GM12878 (cell line): Measurements from ENCODE around the gene STAB2.

Source experiments
- BCL11A ChIP-seq: IDR thresholded peaks from 2 replicates; pipeline ENCODE4 v1.6.1; 2011; ENCODE audit warnings: low read depth, low read length
- CHD1 ChIP-seq: IDR thresholded peaks from 2 replicates; pipeline ENCODE4 v1.6.1; 2012; ENCODE audit warnings: low read depth, low read length, improper control_type of control experiment
- CTCF ChIP-seq, 3 experiments: IDR thresholded peaks in 2 of 3; conservative IDR thresholded peaks in 1 of 3; 2 replicates each; pipeline ENCODE4 v1.5.1; 2011; ENCODE audit warnings: low read depth in 3 of 3, low read length in 3 of 3, mild to moderate bottlenecking in 3 of 3, control low read depth in 2 of 3, moderate library complexity in 2 of 3, inconsistent platforms in 1 of 3, mixed read lengths in 1 of 3; ENCODE audit not compliant: control insufficient read depth in 2 of 3, insufficient read depth in 1 of 3; ENCODE audit errors: extremely low read depth in 1 of 3
- EP300 ChIP-seq, 2 experiments: fragments of 150-350 bp in 1 of 2; IDR thresholded peaks; 2 replicates each; pipeline ENCODE4 v1.6.1; 2011 to 2012; ENCODE audit warnings: low read depth in 2 of 2, low read length in 2 of 2, borderline replicate concordance in 1 of 2, improper control_type of control experiment in 1 of 2, inconsistent platforms in 1 of 2; ENCODE audit not compliant: control insufficient read depth in 1 of 2
- RFX5 ChIP-seq: IDR thresholded peaks from 2 replicates; pipeline ENCODE4 v1.6.1; 2011; ENCODE audit warnings: low read depth, low read length, improper control_type of control experiment
- STAT1 ChIP-seq: fragments of 450-650 bp; conservative IDR thresholded peaks from 2 replicates; pipeline ENCODE4 v1.6.1; 2014; ENCODE audit warnings: antibody characterized with exemption, mild to moderate bottlenecking
- TAF1 ChIP-seq: IDR thresholded peaks from 2 replicates; pipeline ENCODE4 v1.6.1; 2011; ENCODE audit warnings: mild to moderate bottlenecking, low read depth, low read length, borderline replicate concordance

- TF ChIP-seq TAF1: no peak
- no peak for TF ChIP-seq EP300 (IDR thresholded peaks at IDR 0.05; ENCODE audit: borderline replicate concordance in 1 of 2, control insufficient read depth in 1 of 2, low read depth in 2 of 2, low read length in 2 of 2)
- no peak for TF ChIP-seq BCL11A
- no peak for TF ChIP-seq RFX5
- TF ChIP-seq CHD1: no peak
- TF ChIP-seq STAT1: no peak
- TF ChIP-seq CTCF (IDR thresholded peaks at IDR 0.05 in 2 of 3, conservative IDR thresholded peaks at IDR 0.05 in 1 of 3; ENCODE audit: control insufficient read depth in 2 of 3, extremely low read depth in 1 of 3, insufficient read depth in 1 of 3, low read depth in 3 of 3, low read length in 3 of 3): no peak
Observed at GRCh38 chr12:103645202-103645601, 58.1 kb downstream of the STAB2 start.
